Activated naive CD8-positive, alpha-beta T cell treated with anti-CD3 and anti-CD28 coated beads, Interleukin-2, amount 50 U/mL, for 24 hours (primary cell): ENCODE measurements around the gene ABR.

Source experiments
- ATAC-seq: fragments of 150-1000 bp; cut with Tn5 transposase; one replicate; pipeline ENCODE4 v1.10.0; 2021
- DNase-seq: peaks from one replicate; pipeline ENCODE4 v3.0.0; 2021
- H3K27ac Mint-ChIP-seq: one replicate; pipeline ENCODE4 v1.8.0; 2021; ENCODE audit warnings: mild to moderate bottlenecking, mixed read lengths
- H3K27me3 Mint-ChIP-seq: one replicate; pipeline ENCODE4 v1.8.0; 2021; ENCODE audit warnings: mixed read lengths
- H3K36me3 Mint-ChIP-seq: one replicate; pipeline ENCODE4 v1.8.0; 2021; ENCODE audit warnings: low read depth, mixed read lengths
- H3K4me1 Mint-ChIP-seq: one replicate; pipeline ENCODE4 v1.8.0; 2021; ENCODE audit warnings: mixed read lengths
- H3K4me3 Mint-ChIP-seq: one replicate; pipeline ENCODE4 v1.8.0; 2021; ENCODE audit warnings: mild to moderate bottlenecking, moderate library complexity, mixed read lengths
- H3K9me3 Mint-ChIP-seq: one replicate; pipeline ENCODE4 v1.8.0; 2021; ENCODE audit warnings: mixed read lengths

ABR gene

GRCh38 chr17:953767-954166, 226.0 kb downstream of the ABR start:
- ATAC-seq (no peak), DNase-seq (no peak)
- H3K27ac Mint-ChIP-seq, result no peak overlapping the region
- H3K4me1 Mint-ChIP-seq, result peaks cover 5% of the 10 kb centered on the region
- H3K36me3 Mint-ChIP-seq, result no peaks in the 10 kb centered on the region
- peaks cover 21% of the 10 kb centered on the region for H3K27me3 Mint-ChIP-seq
- H3K4me3 Mint-ChIP-seq, result no peak overlapping the region
- H3K9me3 Mint-ChIP-seq, result no peaks in the 10 kb centered on the region
